ENCODE data around the gene CD247.

Gene CD247

DNA sequence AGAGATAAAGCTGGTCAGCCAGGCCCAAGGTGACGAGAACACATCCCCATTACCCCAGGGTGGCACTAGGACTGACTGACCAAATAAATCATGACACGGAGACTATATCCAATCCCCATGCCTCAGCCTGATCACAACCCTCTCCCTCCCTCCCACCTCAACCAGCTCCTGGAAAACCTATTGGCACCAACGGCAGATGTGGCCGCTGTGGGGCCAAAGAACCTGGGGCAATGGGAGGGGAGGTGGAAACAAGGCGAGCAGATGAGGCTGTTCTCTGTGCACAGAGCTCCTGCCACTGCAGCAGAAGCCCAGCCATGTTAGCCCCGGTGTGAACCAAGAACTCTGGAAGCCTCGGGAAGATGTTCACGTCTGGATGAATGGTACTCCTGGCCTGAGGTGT, 77.6 kb downstream of the CD247 start:
- DNase-seq (ENCODE audit: low read depth in 4 of 4, low spot score in 1 of 4): no peak

DNA sequence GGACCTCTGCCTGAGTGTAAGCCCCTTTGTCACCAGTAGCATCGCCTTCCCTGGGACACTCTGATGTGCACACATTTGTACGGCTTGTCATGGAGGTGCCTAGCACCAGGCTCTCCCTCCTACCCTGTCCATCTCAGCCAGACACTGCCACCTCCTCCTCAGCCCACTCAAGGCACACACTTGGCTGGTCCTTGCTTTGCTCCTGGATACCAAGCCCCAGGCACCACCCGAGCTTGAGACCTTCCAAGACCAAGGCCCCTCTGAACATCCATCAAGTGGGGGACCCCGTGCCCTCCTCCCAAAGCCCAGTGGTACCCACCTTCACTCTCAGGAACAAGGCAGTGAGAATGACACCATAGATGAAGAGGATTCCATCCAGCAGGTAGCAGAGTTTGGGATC, 78.0 kb downstream of the CD247 start:
- DNase-seq (ENCODE audit: low read depth in 4 of 4, low spot score in 1 of 4): no peak

DNA sequence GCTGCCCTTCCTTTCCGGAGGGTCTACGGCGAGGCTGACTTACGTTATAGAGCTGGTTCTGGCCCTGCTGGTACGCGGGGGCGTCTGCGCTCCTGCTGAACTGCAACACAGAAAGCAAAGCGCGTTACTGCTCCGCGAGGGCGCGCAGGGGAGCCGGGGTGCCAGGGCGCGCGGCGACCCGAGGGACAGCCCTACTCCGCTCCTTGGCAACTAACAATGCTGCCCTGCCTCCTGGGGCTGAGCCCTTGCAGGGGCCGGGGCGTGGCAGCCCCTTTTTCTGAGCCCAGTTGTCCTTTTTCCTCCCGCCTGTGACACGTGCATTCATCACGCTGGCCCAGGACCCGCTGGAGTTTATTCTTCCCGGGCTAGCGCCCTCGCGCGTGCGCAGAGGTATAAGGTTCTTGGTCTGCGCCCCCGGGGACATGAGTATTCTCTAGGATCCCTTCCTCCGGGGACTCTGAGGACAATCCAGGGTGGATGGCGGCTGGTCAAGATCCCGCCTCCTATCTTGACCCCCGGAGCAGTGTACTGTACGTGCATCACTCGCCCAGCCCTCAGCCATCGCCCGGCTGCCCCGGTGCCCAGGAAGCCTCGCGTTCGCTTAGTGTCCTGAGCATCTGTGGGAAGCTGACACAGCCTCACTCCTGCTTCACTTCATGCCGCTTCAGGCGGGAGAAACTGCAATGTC, 78.9 kb downstream of the CD247 start:
- DNase-seq (ENCODE audit: low read depth in 4 of 4, low spot score in 1 of 4): no peak

DNA sequence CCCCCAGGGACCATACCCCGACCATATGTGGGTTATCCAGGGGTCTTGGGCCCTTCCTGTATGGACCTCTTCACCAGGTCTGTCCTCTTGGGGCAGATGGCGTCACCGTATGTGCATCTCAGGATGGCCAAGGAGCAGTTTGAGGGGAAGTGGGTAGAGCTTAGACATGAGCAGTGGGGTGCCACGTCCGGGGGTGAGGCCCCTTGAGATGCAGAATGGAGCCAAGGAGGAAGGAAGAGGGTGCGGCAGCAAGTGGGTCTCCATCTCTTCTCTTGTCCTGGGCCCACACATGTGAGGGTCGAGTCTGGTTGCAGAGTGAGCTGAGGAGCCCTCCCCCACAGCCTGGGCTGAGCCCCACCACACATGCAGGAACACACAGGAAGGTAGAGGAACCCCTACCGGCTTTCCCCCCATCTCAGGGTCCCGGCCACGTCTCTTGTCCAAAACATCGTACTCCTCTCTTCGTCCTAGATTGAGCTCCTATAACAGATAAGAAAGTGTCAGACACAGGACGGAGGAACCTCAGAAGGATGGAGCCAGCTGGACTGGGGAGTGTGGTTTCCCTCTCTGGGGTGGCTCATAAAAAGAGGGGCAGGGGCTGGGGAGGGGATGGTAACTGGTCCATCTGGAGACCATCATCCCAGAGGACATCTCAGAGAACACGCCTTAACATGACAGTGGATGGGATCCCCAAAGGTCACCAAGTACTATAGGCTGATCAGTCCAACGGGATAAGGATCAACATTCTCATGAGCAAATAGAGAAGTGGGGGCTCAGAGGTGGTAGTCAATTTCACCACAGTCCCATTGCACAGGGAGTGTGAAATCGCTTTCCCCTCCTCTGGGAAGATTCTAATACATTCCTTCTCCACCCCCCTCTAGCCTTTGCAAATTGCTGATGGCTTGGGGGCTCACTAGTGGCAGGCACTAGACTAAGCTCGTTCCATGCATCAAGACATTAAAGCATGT, 79.9 kb downstream of the CD247 start:
- no peak for DNase-seq (ENCODE audit: low read depth in 4 of 4, low spot score in 1 of 4)

DNA sequence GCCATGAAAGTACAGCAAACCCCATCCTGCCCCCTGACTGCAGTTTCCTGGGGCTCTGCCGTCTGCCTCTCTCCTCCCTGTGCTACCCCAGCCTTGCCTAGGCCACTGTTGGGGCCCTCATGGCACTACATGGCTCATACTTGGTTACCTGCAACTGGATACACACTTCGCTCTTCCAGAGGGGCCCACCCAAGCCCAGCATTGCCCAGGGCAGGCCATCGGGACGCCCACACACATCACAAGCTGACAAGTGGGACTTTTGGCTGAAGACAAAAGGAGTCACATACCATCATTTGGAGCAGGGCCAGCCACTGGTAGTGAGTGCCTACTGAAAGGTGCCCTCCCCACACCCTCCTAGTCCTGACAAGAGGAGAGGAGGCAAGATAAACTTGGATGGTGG, 82.8 kb downstream of the CD247 start:
- no peak for DNase-seq (ENCODE audit: low read depth in 4 of 4, low spot score in 1 of 4)

DNA sequence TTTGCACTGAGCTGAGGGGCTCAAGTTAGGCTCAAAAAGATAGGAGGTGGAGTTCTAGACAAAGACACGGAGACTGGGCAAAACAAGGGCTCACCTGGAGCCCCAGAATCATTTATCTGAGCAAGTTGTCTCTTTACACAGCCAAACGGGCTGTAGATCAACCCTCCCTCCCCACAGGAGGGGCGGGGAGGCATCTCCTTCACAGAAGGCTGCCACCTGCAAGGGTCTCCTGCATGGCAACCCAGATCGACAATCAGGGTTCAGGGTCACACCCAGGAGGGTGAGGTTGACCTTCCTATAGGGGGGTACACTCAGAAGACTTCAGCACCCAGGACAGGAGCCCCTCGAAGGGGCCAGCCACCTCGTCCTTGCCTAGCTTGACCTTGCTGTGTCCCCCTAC, 84.0 kb downstream of the CD247 start:
- no peak for DNase-seq (ENCODE audit: low read depth in 4 of 4, low spot score in 1 of 4)

DNA sequence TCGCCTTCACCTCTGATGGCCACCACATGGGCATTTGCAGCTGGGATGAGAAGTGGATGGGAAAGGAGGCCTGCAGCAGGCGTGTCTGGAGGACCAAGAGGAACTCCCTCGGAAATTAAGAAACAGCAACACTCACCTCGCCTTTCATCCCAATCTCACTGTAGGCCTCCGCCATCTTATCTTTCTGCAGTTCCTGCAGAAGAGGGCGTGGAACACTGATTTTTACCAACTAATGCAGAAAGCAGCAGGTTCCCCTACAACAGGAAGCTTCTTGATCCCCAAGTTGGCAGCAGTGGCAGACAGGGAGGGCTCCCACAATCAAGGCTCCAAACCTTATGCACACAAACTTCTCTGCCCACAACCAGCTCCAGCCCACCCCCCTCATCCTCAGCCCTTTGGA, 84.4 kb downstream of the CD247 start:
- no peak for DNase-seq (ENCODE audit: low read depth in 4 of 4, low spot score in 1 of 4)

DNA sequence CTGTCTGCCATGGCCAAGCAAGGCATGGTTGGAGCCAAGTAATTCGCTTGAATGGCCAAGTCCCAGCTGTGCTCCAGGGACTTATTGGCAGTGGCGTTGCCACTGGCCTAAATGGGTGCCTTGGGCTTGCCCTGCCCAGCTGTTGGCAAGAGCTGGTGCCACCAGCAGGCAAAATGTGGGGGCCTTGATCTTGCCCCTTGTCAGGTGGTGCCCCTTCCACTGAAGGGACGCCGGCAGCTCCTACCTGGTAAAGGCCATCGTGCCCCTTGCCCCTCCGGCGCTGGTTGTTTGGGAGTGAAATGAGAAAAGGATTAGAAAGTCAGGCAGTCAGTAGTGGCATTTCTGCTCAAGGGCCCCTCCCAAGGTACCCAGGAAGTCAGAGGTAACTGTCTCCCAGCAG, 85.5 kb downstream of the CD247 start:
- no peak for DNase-seq (ENCODE audit: low read depth in 4 of 4, low spot score in 1 of 4)

DNA sequence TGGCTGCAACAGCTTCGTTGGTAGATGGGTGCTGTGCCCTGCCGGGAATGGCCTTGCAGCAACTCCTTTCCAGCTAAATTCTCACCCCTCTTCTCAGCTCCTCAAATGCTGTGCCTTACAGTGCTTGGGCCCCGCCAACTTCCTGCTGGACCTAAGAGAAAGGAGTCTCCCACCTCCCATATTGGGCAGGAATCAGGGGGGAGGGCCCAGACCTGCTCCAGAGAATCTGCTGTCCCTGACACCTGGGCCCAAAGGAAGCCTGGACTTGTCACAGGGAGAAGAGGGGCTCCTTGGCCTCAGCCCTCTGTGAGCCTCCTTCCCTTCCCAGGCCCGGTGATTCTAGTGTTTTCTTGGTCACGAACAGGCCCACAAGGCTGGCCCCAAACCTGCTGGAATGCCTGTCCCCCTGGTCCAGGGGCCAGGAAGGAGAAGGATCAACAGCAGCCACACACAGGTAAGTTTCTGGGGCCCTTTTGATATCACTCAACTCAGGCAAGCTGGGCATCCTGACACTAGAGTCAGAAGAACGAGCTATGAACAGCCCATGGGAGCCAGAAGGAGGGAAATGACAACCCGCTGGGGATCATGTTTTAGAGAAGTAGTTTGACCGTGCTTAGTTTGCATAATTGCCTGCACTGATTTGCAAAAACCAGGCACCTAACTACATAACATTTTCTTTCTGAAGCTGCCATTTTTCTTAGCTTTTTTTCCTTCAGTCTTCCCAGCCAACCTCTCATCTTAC, 86.2 kb downstream of the CD247 start:
- no peak for DNase-seq (ENCODE audit: low read depth in 4 of 4, low spot score in 1 of 4)

DNA sequence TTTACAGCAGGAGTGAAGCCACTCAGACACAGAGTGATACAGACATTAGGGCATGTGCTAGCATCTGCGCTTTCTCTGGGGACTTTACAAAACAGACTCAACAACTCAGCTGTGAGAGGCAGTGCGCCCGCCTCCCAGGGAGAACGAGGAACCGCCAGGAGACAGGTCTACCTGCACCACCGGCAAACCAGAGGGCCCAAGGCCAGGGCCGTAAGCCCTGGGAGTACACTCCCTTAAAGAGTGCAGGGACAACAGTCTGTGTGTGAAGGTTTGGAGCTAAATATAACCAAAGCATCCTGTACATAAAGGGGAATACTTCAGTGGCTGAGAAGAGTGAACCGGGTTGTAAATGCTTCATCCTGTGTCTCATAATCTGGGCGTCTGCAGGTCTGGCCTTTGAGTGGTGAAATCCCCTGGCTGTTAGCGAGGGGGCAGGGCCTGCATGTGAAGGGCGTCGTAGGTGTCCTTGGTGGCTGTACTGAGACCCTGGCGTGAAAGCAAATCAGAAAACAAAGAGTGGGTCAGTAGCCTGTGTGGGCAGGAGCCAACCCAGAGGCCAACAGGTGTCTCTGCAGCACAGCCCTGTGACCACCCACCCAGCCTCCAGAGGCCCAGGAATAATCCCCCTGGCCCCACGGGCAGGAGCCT, 86.9 kb downstream of the CD247 start:
- DNase-seq (ENCODE audit: low read depth in 4 of 4, low spot score in 1 of 4): no peak

DNA sequence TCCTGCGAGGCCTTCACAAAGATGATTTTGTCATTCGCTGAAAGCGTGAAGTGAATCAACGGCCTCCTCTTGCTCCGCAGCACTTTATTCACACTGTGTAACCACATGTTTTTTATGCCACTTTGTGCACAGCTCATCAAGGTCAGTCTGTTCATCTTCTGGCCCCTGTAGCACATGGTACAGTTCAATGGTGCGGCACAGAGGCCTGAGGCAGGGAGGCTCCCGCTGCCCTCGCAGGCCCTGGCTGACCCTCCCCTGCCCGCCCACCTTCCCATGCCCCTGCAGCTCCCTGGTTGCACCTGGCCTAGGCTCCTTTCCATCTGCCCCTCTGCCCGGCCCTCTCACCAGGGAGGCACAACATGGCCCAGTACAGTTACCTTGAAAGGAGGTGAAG, 87.5 kb downstream of the CD247 start:
- DNase-seq (ENCODE audit: low read depth in 4 of 4, low spot score in 1 of 4): no peak

DNA sequence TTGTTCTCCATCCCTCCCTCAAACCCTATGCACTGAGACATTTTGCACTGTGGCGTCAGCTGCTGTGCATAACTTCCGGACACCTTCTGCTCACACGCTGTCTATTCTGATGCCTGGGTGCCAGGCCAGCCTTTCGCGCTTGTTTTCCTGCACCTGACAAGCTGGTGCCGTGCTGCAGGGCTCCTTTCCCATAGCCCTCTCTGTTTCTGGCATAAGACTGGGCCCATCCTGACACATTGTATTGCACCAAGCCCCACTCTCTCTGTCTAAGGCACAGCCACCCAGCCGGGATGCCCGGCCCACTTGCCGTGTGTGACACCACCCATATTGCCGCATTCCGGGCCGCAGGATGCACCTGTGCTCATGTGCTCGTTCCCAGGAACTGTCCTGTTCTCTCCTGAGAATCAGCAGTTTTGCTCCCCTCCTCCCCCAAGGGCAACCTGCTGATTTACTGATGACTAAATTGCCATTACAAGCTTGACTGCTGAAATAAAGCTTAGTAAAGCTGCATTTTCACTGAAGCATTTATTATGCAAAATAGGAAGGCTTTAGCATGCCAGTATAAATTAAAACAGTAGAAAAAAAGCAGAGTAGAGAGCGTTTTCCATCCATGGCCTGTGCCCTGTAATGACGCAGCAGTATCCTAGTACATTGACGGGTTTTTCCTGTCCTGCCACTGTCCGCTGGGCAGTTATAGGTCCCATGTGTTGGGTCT, 88.0 kb downstream of the CD247 start:
- no peak for DNase-seq (ENCODE audit: low read depth in 4 of 4, low spot score in 1 of 4)

DNA sequence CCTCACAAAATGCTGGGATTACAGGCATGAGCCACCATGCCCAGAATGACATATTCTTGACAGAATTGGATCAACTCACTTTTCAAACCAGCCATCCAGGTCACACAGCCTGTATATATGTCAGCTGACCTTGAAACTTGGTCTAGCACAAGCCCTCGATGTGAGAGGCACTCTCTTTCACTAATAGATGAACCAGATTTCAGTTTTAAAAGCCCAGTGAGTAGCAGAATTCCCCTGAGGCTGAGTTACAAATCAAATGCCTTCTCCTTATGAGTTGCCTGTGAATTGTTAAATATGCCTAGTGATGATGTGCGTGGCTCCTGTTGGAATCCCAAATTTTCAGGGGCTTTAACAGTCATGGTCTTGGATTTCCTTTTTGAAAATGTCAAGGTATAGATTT, 88.7 kb downstream of the CD247 start:
- DNase-seq (ENCODE audit: low read depth in 4 of 4, low spot score in 1 of 4): no peak

DNA sequence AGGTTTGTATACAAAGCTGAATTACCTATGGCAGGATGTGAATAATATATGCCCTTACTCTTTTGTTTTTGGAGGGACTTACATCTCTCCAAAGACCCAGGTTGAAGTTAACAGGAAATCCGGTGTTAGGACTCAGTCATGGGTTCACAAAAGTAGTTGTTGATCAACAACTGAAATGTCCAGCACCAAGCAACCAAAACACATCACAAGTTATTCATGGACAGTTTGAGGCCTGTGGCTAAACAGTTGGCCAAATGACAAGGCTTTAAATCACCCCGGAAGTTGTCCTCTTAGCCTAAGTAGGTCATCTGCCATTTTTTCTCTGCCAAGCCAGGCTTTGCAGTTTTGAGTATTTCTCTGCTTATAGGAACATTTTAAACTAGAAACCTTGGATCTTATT, 89.9 kb downstream of the CD247 start:
- DNase-seq (ENCODE audit: low read depth in 4 of 4, low spot score in 1 of 4): no peak

DNA sequence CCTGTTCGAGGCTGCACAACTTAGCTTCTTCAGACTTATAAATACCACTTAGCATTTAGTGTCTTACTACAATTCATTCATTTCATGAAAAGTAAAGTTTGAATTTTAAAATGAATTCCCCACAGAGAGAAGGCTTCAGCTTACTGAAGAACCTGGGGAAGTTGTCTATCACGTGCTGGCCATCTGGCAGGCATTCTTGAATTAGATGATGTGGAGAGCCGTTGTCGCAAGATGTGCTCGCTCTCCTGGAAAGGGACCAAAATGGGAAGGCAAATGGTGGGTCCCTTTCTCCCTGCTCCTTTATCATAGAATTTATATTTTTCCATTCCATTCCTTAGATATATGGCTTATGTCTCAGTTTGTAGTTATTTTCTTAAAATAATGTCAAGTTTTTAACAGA, 90.5 kb downstream of the CD247 start:
- DNase-seq (ENCODE audit: low read depth in 4 of 4, low spot score in 1 of 4): no peak

DNA sequence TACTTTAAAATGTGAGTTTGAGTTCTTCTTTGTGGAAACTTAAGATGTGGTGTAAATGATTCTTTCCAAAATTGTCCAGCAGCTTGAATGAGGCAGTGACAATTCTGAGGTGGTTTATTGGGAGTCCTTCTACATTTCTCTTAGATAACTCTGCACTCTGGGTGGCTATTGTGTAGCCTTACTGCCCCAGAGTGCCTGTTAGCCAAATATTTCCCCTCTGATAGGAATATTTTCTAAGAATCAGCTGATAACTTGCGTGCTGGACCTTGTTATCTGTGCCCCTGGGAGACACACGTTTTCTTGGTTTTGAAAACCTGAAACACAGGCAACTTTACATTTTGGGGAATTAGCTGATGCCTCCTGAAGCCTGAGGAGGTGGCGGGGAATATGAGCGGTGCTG, 91.6 kb downstream of the CD247 start:
- no peak for DNase-seq (ENCODE audit: low read depth in 4 of 4, low spot score in 1 of 4)

DNA sequence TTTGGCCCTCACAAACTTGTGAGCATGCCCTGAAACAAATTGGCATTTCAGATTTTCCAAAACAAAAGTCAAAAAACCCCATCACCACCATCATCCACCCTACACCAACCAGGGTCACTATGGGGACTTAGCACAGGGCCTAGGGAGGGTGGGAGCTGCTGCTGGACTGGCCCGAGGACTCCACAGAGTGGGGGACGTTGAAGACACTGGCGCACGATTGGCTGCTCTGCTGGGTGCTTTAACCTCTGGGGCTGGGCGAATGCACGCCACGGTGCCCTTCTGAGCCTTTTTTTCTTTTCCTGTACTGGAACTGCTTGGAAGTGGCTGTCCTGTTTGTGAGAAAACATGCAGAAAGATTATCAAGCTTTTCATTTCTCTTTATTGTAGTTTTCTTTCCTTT, 92.8 kb downstream of the CD247 start:
- no peak for DNase-seq (ENCODE audit: low read depth in 4 of 4, low spot score in 1 of 4)

DNA sequence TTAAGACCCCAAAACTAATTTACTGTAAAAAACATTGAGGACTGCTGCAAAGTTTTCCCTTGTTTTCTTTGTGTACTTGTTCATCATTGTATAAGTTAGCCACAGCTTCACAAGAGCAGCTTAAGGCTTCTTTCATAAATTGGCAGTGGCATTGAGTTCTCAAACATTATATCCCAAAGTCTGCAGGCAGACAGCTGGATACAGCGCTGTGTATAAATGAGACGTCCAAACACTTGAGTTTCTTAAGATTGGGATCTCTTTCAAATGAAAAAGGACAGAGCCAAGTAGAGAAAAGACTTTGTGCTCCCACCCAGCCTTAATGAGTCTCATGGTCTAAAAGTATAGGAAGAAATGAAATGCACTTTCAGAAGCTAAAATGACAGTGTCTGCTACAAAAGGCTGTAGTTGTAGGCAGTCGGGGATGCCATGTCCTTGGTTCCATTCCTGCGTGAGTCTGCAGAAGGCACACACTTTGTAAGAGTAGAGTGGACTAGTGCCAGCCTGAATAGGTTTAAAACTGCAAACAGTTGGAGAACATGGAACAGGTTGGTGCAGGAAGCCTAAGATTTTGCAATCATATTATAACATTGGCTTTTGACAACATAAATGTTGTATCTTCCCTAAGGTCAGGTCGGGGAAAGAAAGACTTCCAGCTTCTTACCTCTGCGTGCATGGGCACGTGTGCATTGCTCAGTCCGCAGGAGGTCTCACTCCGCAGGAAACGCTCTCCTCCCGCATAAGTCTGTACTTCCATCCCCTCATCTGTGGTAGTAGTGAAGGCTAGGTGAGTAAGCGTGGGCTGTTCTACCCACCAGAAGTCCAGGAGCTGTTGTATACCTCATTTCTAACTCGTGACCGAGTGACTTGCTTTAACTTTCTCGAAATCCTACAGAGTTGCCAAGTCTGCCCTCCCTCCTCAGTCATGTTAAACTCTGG, 94.4 kb downstream of the CD247 start:
- DNase-seq (ENCODE audit: low read depth in 4 of 4, low spot score in 1 of 4): no peak

DNA sequence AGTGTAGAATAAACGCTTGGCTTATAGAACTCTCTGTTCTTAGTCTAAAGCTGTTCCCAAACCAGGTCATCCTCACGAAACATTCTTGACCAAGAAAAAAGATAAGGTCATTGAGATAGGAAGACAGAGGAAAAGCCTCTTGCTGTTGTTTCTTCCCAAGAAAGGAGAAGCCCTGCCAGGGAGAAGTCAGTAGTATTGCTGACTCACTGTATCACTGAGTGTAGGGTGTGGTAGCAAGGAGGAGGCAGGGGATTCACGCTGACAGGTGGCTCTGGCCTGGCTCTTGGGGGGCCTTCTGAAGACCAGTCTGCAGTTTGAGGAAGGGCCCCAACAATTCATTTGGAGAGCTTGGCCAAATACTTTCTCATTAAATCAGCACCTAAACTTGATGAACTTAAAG, 97.8 kb downstream of the CD247 start:
- DNase-seq (ENCODE audit: low read depth in 4 of 4, low spot score in 1 of 4): no peak

DNA sequence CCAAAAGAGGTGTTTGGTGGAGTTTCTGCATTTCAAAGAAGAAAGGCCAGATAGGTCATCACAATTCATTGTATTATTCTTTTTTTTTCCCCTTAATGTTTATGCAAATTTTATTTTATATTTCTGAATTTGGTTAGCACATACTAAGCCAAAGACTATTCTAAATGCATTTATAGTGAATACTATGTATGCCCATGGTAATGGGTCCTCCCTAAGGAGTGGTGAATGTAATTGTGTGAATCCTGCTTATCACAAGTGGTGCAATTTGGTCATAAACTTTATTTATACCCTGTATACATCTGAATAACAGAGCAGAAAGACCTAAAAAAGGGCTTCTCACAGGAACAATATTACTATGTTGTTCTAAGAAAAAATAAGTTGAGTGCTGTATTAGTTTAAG, 99.1 kb downstream of the CD247 start:
- no peak for DNase-seq (ENCODE audit: low read depth in 4 of 4, low spot score in 1 of 4)
